Measurements from ENCODE around the gene TGFB1I1.
"Not testable (repeated sequence)": the region's sequence is repeated elsewhere in the genome, so short reads cannot be mapped to it uniquely, and the experiment has no call there.

The TGFB1I1 gene

DNA sequence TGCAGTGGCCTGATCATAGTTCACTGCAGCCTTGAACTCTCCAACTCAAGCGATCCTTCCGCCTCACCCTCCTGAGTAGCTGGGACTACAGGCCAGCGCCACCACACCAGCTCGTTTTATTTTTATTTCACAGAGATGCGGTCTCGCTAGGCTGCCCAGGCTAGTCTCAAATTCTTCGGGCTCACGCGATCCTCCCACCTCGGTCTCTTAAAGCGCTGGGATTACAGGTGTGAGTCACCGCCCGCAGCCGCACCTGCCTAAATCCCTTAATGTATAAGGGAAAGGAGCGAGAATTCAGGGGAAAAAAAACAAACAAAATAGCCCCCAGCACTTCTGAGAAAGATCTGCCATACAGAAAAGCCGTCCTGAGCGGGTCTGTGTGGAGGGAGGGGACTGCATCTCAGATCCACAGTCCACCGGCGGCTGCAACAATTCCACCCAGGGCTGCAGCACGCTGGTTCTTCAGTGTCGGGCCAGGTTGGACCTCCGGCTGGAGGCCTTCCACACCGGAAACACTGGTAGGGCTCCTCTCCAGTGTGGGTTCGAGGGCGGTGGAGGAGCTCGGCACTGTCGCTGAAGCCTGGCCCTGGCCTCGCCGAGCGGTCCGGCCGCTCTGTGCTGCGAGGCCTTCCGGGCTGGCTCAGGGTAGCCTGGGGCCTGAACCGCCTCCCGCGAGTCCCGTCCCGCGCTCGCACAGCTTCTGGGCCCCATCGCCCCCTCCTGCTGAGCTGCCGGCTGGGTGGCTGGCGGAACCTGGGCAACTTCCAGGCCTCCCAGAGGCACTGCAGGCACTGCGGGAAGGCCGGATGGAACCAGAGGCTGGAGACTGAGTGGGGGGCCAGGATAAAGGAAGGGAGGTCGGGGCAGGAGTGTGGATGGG is 36.4 kb upstream of the TGFB1I1 start:
- Histone ChIP-seq H3K79me2 (ENCODE audit: control insufficient read depth, insufficient read depth, low read length, unreplicated experiment) (no peaks in the 10 kb centered on the region), H3K27me3 (ENCODE audit: insufficient read depth, low read length) (no peaks in the 10 kb centered on the region), H3K27ac (ENCODE audit: low read depth, low read length) (no peak overlapping the region), H3K36me3 (ENCODE audit: insufficient read depth, low read length) (no peaks in the 10 kb centered on the region), H2AFZ (ENCODE audit: low read length, unreplicated experiment) (no peak overlapping the region), H3K4me1 (ENCODE audit: control insufficient read depth, insufficient read depth, low read length, unreplicated experiment) (no peaks in the 10 kb centered on the region), H3K4me3 (ENCODE audit: low read depth, low read length) (no peak overlapping the region)

- H3K4me3 ChIP-seq (ENCODE audit: low read depth, low read length), result no peak overlapping the region
- H3K79me2 ChIP-seq (ENCODE audit: control insufficient read depth, insufficient read depth, low read length, unreplicated experiment), result no peaks in the 10 kb centered on the region
- no peaks in the 10 kb centered on the region for H3K4me1 ChIP-seq (ENCODE audit: control insufficient read depth, insufficient read depth, low read length, unreplicated experiment)
- no peaks in the 10 kb centered on the region for H3K36me3 ChIP-seq (ENCODE audit: insufficient read depth, low read length)
- H2AFZ ChIP-seq (ENCODE audit: low read length, unreplicated experiment), result no peak overlapping the region
- H3K27me3 ChIP-seq (ENCODE audit: insufficient read depth, low read length), result no peaks in the 10 kb centered on the region
- H3K27ac ChIP-seq (ENCODE audit: low read depth, low read length), result no peak overlapping the region
These were observed 35.5 kb upstream of the TGFB1I1 start for GRCh38 chr16:31436221-31437045.

GRCh38 chr16:31438414-31438813 is 33.5 kb upstream of the TGFB1I1 start:
- H3K4me1 ChIP-seq (ENCODE audit: control insufficient read depth, insufficient read depth, low read length, unreplicated experiment), result no peaks in the 10 kb centered on the region
- H3K27ac ChIP-seq (ENCODE audit: low read depth, low read length), result no peak overlapping the region
- H3K36me3 ChIP-seq (ENCODE audit: insufficient read depth, low read length), result no peaks in the 10 kb centered on the region
- H3K4me3 ChIP-seq (ENCODE audit: low read depth, low read length), result no peak overlapping the region
- H3K79me2 ChIP-seq (ENCODE audit: control insufficient read depth, insufficient read depth, low read length, unreplicated experiment), result peaks cover 2% of the 10 kb centered on the region
- H3K27me3 ChIP-seq (ENCODE audit: insufficient read depth, low read length), result no peaks in the 10 kb centered on the region
- H2AFZ ChIP-seq (ENCODE audit: low read length, unreplicated experiment), result no peak overlapping the region

GRCh38 chr16:31439023-31439422 is 32.9 kb upstream of the TGFB1I1 start:
- not testable (repeated sequence) for H3K79me2 ChIP-seq (ENCODE audit: control insufficient read depth, insufficient read depth, low read length, unreplicated experiment); H3K27me3 ChIP-seq (ENCODE audit: insufficient read depth, low read length); H3K4me3 ChIP-seq (ENCODE audit: low read depth, low read length); H3K4me1 ChIP-seq (ENCODE audit: control insufficient read depth, insufficient read depth, low read length, unreplicated experiment); H3K27ac ChIP-seq (ENCODE audit: low read depth, low read length); H2AFZ ChIP-seq (ENCODE audit: low read length, unreplicated experiment); H3K36me3 ChIP-seq (ENCODE audit: insufficient read depth, low read length)

DNA sequence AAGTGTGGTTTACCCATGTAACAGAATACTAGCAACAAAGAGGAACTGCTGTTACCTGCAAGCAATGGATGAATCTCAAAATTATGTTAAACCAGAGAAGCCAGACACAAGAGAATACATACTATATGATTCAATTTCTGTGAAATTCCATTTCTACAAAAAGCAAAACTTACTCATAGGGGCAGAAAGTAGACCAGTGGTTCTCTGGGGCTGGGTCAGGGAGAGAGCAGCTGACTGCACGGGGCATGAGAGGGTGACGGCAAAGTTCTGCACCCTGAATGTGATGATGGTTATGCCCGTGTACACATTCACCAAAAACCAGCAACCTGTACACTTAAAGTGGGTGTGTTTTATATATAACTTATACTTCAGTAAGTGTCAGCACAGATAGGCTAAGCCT is 32.4 kb upstream of the TGFB1I1 start:
- H3K36me3 ChIP-seq (ENCODE audit: insufficient read depth, low read length), result no peaks in the 10 kb centered on the region
- no peak overlapping the region for H3K4me3 ChIP-seq (ENCODE audit: low read depth, low read length)
- no peaks in the 10 kb centered on the region for H3K27me3 ChIP-seq (ENCODE audit: insufficient read depth, low read length)
- H3K79me2 ChIP-seq (ENCODE audit: control insufficient read depth, insufficient read depth, low read length, unreplicated experiment), result peaks cover 2% of the 10 kb centered on the region
- no peaks in the 10 kb centered on the region for H3K4me1 ChIP-seq (ENCODE audit: control insufficient read depth, insufficient read depth, low read length, unreplicated experiment)
- H2AFZ ChIP-seq (ENCODE audit: low read length, unreplicated experiment), result no peak overlapping the region
- H3K27ac ChIP-seq (ENCODE audit: low read depth, low read length), result no peak overlapping the region

GRCh38 chr16:31440516-31441184 is 31.3 kb upstream of the TGFB1I1 start:
- H3K36me3 ChIP-seq (ENCODE audit: insufficient read depth, low read length), result no peaks in the 10 kb centered on the region
- H3K4me1 ChIP-seq (ENCODE audit: control insufficient read depth, insufficient read depth, low read length, unreplicated experiment), result no peaks in the 10 kb centered on the region
- no peaks in the 10 kb centered on the region for H3K27me3 ChIP-seq (ENCODE audit: insufficient read depth, low read length)
- H3K79me2 ChIP-seq (ENCODE audit: control insufficient read depth, insufficient read depth, low read length, unreplicated experiment), result peaks cover 2% of the 10 kb centered on the region
- H2AFZ ChIP-seq (ENCODE audit: low read length, unreplicated experiment), result no peak overlapping the region
- H3K4me3 ChIP-seq (ENCODE audit: low read depth, low read length), result no peak overlapping the region
- H3K27ac ChIP-seq (ENCODE audit: low read depth, low read length), result no peak overlapping the region

DNA sequence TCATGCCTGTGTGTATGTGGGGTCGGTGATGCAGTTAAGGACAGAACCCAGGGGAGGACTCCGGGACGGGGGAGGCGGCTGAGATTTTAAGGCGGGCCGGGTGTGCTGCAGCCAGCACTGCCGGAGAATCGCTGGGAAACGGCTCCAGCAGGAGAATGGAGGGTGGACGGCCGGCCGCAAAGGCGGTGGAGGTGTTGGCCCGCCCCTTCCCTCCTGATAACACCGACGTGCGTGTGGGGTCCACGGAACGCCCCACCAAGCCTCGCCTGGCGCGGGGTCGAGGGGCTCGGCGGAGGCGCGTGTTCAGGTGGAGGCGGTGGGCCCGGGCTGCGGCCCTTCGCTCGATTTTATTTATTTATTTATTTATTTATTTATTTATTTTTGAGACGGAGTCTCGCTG is 30.0 kb upstream of the TGFB1I1 start:
- peak overlapping the region; percentile 86 for H3K4me3 ChIP-seq (ENCODE audit: low read depth, low read length)

GRCh38 chr16:31445931-31446330 is 26.0 kb upstream of the TGFB1I1 start:
- not testable (repeated sequence) for H3K27ac ChIP-seq (ENCODE audit: low read depth, low read length); H3K79me2 ChIP-seq (ENCODE audit: control insufficient read depth, insufficient read depth, low read length, unreplicated experiment); H3K4me1 ChIP-seq (ENCODE audit: control insufficient read depth, insufficient read depth, low read length, unreplicated experiment)

More for the DNA sequence above, 30.0 kb upstream of the TGFB1I1 start:
- H3K27me3 ChIP-seq (ENCODE audit: insufficient read depth, low read length), result no peaks in the 10 kb centered on the region
- H3K4me1 ChIP-seq (ENCODE audit: control insufficient read depth, insufficient read depth, low read length, unreplicated experiment), result no peaks in the 10 kb centered on the region
- no peaks in the 10 kb centered on the region for H3K36me3 ChIP-seq (ENCODE audit: insufficient read depth, low read length)
- no peak overlapping the region for H3K27ac ChIP-seq (ENCODE audit: low read depth, low read length)
- H3K79me2 ChIP-seq (ENCODE audit: control insufficient read depth, insufficient read depth, low read length, unreplicated experiment), result peaks cover 2% of the 10 kb centered on the region
- H2AFZ ChIP-seq (ENCODE audit: low read length, unreplicated experiment), result no peak overlapping the region

GRCh38 chr16:31451201-31451600 is 20.8 kb upstream of the TGFB1I1 start:
- Histone ChIP-seq H3K79me2 (ENCODE audit: control insufficient read depth, insufficient read depth, low read length, unreplicated experiment) (peaks cover 14% of the 10 kb centered on the region), H3K4me3 (ENCODE audit: low read depth, low read length) (no peak overlapping the region), H3K4me1 (ENCODE audit: control insufficient read depth, insufficient read depth, low read length, unreplicated experiment) (peaks cover 42% of the 10 kb centered on the region), H3K27me3 (ENCODE audit: insufficient read depth, low read length) (no peaks in the 10 kb centered on the region), H3K27ac (ENCODE audit: low read depth, low read length) (0 out of 2 replicates have a peak overlapping the region, but pooled peaks have one; percentile 98), H3K36me3 (ENCODE audit: insufficient read depth, low read length) (no peaks in the 10 kb centered on the region), H2AFZ (ENCODE audit: low read length, unreplicated experiment) (no peak overlapping the region)

More at GRCh38 chr16:31445931-31446330, 26.0 kb upstream of the TGFB1I1 start:
- H3K36me3 ChIP-seq (ENCODE audit: insufficient read depth, low read length); H3K4me3 ChIP-seq (ENCODE audit: low read depth, low read length); H3K27me3 ChIP-seq (ENCODE audit: insufficient read depth, low read length); H2AFZ ChIP-seq (ENCODE audit: low read length, unreplicated experiment): not testable (repeated sequence)

GRCh38 chr16:31451681-31452351 is 20.1 kb upstream of the TGFB1I1 start:
- Histone ChIP-seq H3K36me3 (ENCODE audit: insufficient read depth, low read length) (no peaks in the 10 kb centered on the region), H3K79me2 (ENCODE audit: control insufficient read depth, insufficient read depth, low read length, unreplicated experiment) (peaks cover 19% of the 10 kb centered on the region), H3K4me3 (ENCODE audit: low read depth, low read length) (no peak overlapping the region), H2AFZ (ENCODE audit: low read length, unreplicated experiment) (no peak overlapping the region), H3K27ac (ENCODE audit: low read depth, low read length) (peak overlapping the region; percentile 98), H3K4me1 (ENCODE audit: control insufficient read depth, insufficient read depth, low read length, unreplicated experiment) (peaks cover 47% of the 10 kb centered on the region), H3K27me3 (ENCODE audit: insufficient read depth, low read length) (no peaks in the 10 kb centered on the region)

Measured in ACC112 (cell line).